Measurements from ENCODE around the gene SPX. TPM values are rescaled to one million over a fixed set of nuclear protein-coding genes. Genes with fewer than 3 reads are reported as not detected.

Gene SPX, protein sequence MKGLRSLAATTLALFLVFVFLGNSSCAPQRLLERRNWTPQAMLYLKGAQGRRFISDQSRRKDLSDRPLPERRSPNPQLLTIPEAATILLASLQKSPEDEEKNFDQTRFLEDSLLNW
- total RNA-seq, result 1 to 10 TPM in 1 of 4 donors, under 1 TPM in 3; 0.40 to 1.2 (median 0.66) TPM

GRCh38 chr12:21526053-21526452 lies at the start of gene SPX:
SPX (plus strand) TSS chr12:21526296; CDS start chr12:21526473, 177 bp downstream.
- no peaks in the 10 kb centered on the region for H3K9me3 ChIP-seq
- TF ChIP-seq, protein P1, sequence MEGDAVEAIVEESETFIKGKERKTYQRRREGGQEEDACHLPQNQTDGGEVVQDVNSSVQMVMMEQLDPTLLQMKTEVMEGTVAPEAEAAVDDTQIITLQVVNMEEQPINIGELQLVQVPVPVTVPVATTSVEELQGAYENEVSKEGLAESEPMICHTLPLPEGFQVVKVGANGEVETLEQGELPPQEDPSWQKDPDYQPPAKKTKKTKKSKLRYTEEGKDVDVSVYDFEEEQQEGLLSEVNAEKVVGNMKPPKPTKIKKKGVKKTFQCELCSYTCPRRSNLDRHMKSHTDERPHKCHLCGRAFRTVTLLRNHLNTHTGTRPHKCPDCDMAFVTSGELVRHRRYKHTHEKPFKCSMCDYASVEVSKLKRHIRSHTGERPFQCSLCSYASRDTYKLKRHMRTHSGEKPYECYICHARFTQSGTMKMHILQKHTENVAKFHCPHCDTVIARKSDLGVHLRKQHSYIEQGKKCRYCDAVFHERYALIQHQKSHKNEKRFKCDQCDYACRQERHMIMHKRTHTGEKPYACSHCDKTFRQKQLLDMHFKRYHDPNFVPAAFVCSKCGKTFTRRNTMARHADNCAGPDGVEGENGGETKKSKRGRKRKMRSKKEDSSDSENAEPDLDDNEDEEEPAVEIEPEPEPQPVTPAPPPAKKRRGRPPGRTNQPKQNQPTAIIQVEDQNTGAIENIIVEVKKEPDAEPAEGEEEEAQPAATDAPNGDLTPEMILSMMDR (IDR thresholded peaks at IDR 0.05), result no peak
- no peak for TF ChIP-seq POLR2AphosphoS5 (IDR thresholded peaks at IDR 0.05)
- TF ChIP-seq EP300 (IDR thresholded peaks at IDR 0.05), result no peak
- TF ChIP-seq POLR2A (IDR thresholded peaks at IDR 0.05; ENCODE audit: low read depth), result no peak
- no peak for DNase-seq (ENCODE audit: extremely low spot score)
- no peaks in the 10 kb centered on the region for H3K36me3 ChIP-seq
- H3K4me1 ChIP-seq, result peaks cover 11 to 33% (median 30%) of the 10 kb centered on the region in 4 donors
- no peaks in the 10 kb centered on the region for H3K27me3 ChIP-seq
- H3K27ac ChIP-seq (replicated peaks in 1 of 4), result peak within 1 kb of the TSS in 2 of 4 donors; percentile 64 to 65
- WGBS, result 94% methylated on average over 1 of the region's 1 CpG
- peak within 1 kb of the TSS; percentile 62 to 75 (median 68) for H3K4me3 ChIP-seq
- intact Hi-C loops (cut with DNase I), result no loop called here

DNA sequence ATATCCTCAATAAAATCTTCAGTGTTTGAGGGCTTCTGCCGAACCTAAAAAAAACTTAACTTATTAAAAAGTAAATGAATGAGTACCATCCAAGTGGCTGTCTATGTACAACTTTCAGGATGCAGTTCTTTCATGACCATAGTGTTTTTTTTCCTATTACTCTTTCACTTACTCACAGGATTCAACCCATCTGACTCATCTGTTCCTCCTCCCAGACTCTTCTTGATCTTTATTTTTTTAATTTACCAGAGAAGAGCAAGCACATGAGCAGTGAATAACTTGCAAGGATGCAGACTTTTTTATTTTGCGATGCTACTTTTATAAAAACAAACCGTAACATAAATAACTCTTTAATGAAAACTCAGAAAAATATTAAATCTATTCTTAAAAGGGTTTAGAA lies 49.1 kb upstream of the SPX start:
- Histone ChIP-seq H3K36me3 (peaks cover 36 to 100% (median 83%) of the 10 kb centered on the region in 4 donors), H3K27ac (replicated peaks in 1 of 4) (no peak overlapping the region), H3K9me3 (no peaks in the 10 kb centered on the region), H3K4me3 (no peak overlapping the region), H3K27me3 (no peaks in the 10 kb centered on the region), H3K4me1 (no peaks in the 10 kb centered on the region)
- no peak for DNase-seq (ENCODE audit: extremely low spot score)
- WGBS, result 95% methylated on average over 3 of the region's 3 CpGs
- TF ChIP-seq POLR2AphosphoS5 (IDR thresholded peaks at IDR 0.05) (no peak), EP300 (IDR thresholded peaks at IDR 0.05) (no peak), POLR2A (IDR thresholded peaks at IDR 0.05; ENCODE audit: low read depth) (no peak)
- TF ChIP-seq, protein P1 (IDR thresholded peaks at IDR 0.05), result no peak
- intact Hi-C loops (cut with DNase I), result no loop called here

GRCh38 chr12:21478756-21479455 lies 47.2 kb upstream of the SPX start:
- H3K4me1 ChIP-seq, result no peaks in the 10 kb centered on the region
- H3K4me3 ChIP-seq, result no peak overlapping the region
- intact Hi-C loops (cut with DNase I), result no loop called here
- peaks cover 26 to 100% (median 82%) of the 10 kb centered on the region in 4 donors for H3K36me3 ChIP-seq
- no peaks in the 10 kb centered on the region for H3K27me3 ChIP-seq
- TF ChIP-seq EP300 (IDR thresholded peaks at IDR 0.05) (no peak), POLR2AphosphoS5 (IDR thresholded peaks at IDR 0.05) (no peak), POLR2A (IDR thresholded peaks at IDR 0.05; ENCODE audit: low read depth) (no peak)
- TF ChIP-seq, protein P1 (IDR thresholded peaks at IDR 0.05), result no peak
- H3K9me3 ChIP-seq, result no peaks in the 10 kb centered on the region
- 89% methylated on average over 10 of the region's 10 CpGs for WGBS
- H3K27ac ChIP-seq (replicated peaks in 1 of 4), result no peak overlapping the region
- no peak for DNase-seq (ENCODE audit: extremely low spot score)

- H3K36me3 ChIP-seq, result peaks cover 25 to 83% (median 57%) of the 10 kb centered on the region in 4 donors
- no peak for TF ChIP-seq EP300 (IDR thresholded peaks at IDR 0.05)
- H3K27me3 ChIP-seq, result no peaks in the 10 kb centered on the region
- intact Hi-C loops (cut with DNase I), result no loop called here
- 74% methylated on average over 3 of the region's 3 CpGs for WGBS
- H3K9me3 ChIP-seq, result no peaks in the 10 kb centered on the region
- no peaks in the 10 kb centered on the region for H3K4me1 ChIP-seq
- H3K4me3 ChIP-seq, result no peak overlapping the region
- H3K27ac ChIP-seq (replicated peaks in 1 of 4), result no peak overlapping the region
- DNase-seq (ENCODE audit: extremely low spot score), result no peak
Measured at GRCh38 chr12:21483531-21483930, 42.6 kb upstream of the SPX start.

DNA sequence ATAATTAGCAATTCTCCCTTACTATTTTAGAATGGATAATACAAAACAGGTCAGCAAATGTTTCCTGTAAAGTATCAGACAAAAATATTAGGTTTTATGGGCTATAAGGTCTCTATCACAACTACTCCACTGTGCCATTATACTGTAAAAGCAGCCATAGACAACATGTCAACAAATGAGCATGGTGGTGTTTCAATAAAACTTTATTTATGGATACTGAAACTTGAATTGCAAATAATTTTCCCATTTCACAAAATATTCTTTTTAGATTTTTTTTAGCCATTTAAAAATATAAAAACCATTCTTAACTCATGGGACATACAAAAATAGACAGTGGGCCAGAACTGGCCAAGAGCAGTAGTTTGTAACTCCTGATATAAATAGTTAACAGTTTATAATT lies 40.1 kb upstream of the SPX start:
- TF ChIP-seq EP300 (IDR thresholded peaks at IDR 0.05) (no peak), POLR2A (IDR thresholded peaks at IDR 0.05; ENCODE audit: low read depth) (no peak)
- TF ChIP-seq, protein P1 (IDR thresholded peaks at IDR 0.05), result no peak
- DNase-seq (ENCODE audit: extremely low spot score), result no peak
- no peak overlapping the region for H3K4me3 ChIP-seq
- peaks cover 23 to 82% (median 54%) of the 10 kb centered on the region in 4 donors for H3K36me3 ChIP-seq
- intact Hi-C loops (cut with DNase I), result no loop called here
- no peaks in the 10 kb centered on the region for H3K9me3 ChIP-seq
- H3K27me3 ChIP-seq, result no peaks in the 10 kb centered on the region
- H3K27ac ChIP-seq (replicated peaks in 1 of 4), result no peak overlapping the region
- H3K4me1 ChIP-seq, result no peaks in the 10 kb centered on the region
